Stimulated activated CD4-positive, alpha-beta T cell treated with anti-CD3 and anti-CD28 coated beads, Interleukin-12 subunit alpha, Interleukin-12 subunit beta, amount 100 ng/mL, for 48 hours (primary cell): ENCODE results near the gene B4GALT6.

Experiments
- DNase-seq, 3 donors: peaks; one replicate each; pipeline ENCODE4 v3.0.0-alpha.2; 2020; ENCODE audit warnings: low read depth in 2 of 3, low spot score in 1 of 3

The B4GALT6 gene

DNA sequence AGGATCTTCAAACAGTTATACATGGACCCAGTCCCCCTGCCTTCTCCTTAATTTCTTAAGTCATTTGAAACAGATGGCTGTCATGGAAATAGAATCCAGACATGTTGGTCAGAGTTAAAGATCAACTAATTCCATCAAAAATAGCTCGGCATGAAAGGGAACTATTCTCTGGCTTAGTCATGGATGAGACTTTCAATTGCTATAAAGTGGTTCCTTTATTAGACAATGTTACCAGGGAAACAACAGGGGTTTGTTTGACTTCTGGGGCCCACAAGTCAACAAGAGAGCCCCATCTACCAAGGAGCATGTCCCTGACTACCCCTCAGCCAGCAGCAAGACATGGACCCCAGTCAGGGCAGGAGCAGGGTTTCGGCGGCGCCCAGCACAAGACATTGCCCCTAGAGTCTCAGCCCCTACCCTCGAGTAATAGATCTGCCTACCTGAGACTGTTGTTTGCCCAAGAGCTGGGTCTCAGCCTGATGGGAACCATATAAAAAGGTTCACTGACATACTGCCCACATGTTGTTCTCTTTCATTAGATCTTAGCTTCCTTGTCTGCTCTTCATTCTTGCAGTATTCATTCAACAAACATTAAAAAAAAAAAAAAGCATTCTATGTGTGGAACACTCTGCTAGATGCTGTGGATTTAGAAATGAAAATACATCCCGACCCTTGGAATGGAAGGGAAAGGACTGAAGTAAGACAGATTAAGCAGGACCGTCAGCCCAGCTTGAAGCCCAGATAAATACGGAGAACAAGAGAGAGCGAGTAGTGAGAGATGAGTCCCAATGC lies 88.1 kb downstream of the B4GALT6 start:
- no peak for DNase-seq

DNA sequence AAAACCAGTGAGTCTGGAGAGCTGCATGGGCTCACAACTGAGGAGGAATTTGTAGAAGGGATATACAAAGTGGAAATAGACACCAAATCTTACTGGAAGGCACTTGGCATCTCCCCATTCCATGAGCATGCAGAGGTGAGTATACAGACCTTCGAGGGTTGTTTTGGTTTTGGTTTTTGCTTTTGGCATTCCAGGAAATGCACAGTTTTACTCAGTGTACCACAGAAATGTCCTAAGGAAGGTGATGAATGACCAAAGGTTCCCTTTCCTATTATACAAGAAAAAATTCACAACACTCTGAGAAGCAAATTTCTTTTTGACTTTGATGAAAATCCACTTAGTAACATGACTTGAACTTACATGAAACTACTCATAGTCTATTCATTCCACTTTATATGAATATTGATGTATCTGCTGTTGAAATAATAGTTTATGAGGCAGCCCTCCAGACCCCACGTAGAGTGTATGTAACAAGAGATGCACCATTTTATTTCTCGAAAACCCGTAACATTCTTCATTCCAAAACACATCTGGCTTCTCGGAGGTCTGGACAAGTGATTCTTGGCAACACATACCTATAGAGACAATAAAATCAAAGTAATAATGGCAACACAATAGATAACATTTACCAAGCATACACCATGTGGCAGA lies 89.1 kb downstream of the B4GALT6 start:
- no peak for DNase-seq

- DNase-seq, result no peak
Measured at GRCh38 chr18:31592506-31593157, 91.7 kb downstream of the B4GALT6 start.

GRCh38 chr18:31591628-31592027 lies 92.8 kb downstream of the B4GALT6 start, which contains the start of gene TTR:
TSS of gene TTR (plus strand) at chr18:31591877. CDS start at chr18:31591903, 26 bp downstream.
- DNase-seq, result no peak

DNA sequence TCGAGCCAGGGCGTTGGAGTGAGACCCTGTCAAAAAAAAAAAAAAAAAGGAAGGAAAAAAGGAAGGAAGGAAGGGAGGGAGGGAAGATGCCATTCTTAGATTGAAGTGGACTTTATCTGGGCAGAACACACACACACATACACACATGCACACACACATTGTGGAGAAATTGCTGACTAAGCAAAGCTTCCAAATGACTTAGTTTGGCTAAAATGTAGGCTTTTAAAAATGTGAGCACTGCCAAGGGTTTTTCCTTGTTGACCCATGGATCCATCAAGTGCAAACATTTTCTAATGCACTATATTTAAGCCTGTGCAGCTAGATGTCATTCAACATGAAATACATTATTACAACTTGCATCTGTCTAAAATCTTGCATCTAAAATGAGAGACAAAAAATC lies 93.3 kb downstream of the B4GALT6 start:
- no peak for DNase-seq

DNA sequence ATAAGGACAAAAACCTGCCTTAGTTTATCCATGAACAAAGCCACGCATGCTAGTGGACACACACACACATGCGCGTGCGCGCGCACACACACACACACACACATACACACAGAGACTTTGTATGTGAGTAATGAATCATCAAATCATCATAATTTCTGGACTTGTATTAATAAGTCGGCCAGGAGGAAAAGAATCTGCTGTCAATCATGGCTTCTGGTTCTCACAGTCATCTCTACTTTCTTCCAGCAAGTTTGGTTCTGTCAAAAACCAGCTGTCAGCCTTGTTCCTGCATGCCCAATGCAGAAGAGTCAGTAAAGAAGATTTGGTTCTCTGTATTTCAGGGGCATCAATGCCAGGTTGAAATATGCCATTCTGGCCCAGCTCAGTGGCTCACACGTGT lies 93.8 kb downstream of the B4GALT6 start:
- DNase-seq, result no peak

- DNase-seq, result no peak
Measured at GRCh38 chr18:31587529-31587928, 96.9 kb downstream of the B4GALT6 start.

DNA sequence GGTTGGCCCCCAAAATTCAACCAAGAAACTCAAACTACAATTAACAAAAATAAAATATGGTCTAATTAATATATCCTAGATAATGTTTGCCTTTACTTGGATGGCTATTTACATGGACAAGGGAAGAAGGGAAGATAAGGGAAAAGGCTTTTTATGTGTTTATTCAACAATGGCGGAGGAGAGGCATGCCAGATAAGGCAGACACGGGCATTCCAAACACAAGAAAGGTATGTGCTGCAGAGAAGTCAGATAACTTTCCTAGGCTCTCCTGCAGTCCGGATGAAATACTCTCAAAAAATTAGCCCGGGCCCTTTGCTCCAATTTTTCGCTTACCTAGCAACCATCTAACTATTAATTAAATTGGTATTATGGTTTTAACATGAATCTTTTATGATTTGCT lies 97.8 kb downstream of the B4GALT6 start:
- no peak for DNase-seq

DNA sequence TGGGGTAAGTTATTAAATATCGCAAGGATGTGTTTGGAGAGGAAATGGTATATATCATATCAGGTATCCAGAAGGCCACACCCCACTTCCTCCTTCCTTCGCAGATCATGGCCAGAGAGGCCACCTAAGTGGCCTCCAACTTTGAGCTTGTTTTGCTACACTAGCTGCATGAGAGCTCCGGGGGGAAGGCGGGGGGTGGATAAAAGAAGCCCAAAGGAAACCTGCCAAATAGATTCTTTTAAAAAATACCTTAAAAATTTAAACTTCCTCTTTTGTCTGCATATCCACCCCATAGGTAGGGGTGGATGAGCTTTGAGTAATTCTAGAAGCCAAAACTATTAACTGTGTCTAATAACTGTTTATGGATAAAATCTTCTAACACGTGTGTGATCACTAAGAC lies 98.4 kb downstream of the B4GALT6 start:
- no peak for DNase-seq

DNA sequence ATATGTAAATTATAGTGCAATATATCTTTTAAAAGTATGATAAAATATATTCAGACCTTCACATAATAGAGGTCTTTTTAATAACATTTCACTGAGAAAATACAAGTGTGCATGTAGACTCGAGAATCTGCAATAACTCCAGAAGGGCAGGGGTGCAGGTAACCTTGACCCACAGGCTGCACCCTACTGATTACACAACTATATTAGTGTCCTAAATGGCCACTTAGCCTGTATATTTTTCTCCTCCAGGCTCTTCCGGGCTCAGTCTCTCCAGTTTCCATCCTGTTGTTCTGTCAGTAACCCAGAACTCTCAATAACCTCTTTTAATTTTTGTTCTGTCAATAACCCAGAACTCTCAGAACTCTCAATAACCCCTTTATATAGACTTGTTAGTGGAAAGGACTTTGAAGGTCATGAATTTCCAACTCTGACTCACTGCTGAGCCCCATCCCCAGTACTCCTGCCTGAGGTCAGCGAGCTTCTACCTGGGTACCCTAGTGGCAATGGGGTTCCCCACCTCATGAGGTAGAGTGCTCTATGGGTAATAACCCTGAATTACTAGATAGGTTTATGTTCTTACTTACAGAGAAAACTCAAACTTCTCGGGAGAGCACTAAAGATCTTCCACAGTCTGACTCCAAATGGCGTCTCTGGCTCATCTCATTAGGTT lies 101.1 kb downstream of the B4GALT6 start:
- no peak for DNase-seq

DNA sequence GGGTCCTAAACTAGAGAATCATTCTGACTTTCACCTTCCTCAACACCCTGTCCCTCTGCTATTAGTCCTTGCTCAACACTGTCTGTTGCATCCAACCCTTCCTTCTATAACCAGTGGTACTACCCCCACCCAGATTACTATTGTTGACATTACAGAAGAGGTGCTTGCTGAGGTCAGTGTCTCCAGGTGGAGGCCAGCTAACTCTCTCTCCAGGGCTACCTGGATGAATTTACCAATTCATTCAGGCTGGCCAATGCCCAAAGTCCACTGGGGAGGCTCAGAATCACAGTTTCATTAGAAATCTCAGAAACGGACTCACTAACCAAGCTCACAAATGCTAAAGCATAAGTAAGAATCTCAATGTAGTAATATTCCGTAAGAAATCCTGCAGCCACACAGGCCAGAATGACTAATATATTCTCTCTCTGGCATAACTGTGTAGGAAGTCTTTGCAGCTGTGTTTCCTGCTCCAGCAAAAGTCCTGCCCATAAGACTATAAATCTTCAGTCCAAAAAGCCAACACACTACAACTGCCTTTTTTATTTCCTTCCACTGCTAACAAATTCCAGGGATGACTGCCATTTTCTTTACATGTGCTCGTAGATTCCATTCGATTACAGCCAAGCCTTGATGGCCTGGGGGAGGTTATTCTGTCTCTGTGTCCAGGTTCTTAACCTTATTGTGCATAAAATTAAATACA lies 102.7 kb downstream of the B4GALT6 start:
- DNase-seq, result no peak

- DNase-seq, result no peak
Measured at GRCh38 chr18:31579375-31579774, 105.0 kb downstream of the B4GALT6 start.

DNA sequence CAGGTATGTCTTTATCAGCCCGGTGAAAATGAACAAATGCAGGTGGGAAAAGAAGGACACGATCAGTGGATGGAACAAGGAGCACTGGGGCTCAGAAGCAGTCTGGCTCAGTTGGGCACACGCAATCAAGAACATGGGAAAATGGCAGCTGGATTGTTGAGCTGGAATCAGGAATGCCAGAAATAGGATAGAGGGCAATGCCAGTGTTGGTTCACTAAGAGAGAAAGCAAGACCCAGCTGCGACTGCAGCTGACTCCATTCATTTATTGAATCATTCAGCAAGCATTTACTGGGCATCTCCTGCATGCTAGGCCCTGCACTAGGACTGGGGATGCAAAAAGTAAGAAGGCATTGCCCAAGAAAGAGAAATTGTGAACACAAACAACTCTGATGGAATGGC lies 106.3 kb downstream of the B4GALT6 start:
- no peak for DNase-seq

DNA sequence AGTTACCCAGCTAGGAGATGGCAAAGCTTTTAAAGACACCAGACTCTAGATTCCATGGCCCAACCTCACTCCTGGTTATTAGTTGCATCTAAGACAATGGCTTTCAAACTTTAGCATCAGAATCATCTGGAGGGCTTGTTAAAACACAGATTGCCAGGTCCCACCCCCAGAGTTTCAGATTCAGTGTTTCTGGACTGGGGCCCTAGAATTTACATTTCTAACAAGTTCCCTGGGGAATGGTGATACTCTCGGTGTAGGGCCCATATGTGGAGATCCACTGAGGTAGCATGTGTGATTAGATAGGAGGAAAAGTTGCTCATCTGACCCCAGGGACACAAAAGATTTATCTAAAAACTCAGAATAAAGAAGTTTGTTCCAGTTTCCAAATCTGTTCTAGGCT lies 107.2 kb downstream of the B4GALT6 start:
- no peak for DNase-seq

- no peak for DNase-seq
Measured at GRCh38 chr18:31576670-31577069, 107.7 kb downstream of the B4GALT6 start.

DNA sequence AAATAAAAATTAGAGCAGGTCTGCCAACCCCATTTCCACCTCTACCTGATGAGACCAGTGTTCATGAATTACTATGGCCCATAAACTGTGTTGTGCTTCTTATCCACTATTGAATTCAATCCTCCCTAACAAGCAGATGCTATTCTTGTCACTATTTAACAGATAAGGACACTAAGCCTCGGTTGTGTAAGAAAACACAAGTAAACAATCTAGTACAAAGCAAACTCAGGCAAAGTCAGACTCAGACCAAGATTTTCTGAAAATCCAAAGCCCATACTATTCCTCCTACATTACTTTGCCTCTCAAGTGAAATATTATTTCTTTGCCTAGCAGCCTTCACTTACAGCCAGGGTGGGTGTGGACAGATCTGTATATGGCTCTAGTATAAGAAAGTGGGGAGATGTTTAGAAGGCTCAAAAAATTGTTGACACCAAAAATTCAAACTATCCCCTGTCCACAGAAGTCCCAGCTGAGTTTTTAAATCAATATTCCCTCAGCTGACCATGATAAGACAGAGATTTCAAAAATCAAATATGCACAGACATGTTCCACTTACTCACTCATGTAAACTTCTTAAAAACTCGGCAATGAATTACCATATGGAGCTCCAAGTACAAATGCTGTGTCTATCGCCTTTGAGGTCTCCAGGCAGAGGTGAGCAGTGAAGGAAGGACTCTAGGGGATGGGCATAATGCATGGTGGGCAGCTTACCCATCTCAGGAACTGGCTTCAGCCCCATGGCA lies 108.7 kb downstream of the B4GALT6 start:
- no peak for DNase-seq

DNA sequence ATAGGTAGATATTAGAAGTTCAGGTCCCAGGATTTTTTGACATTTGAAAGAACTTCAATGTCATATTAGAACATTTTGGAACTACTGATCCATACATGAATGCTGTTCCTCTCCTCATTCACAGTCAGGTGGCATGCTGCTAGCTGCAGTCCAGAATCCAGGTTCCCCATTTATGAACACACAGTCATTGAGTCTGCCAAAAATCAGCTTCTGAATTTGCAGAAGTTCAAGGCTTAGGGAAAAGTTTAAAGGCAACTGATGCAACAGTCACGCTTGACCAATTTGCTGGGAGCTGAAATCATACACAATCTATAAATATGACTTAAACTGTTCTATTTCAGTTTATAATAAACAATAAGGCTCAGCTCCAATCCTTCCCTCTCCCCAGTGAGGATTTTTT lies 110.0 kb downstream of the B4GALT6 start:
- no peak for DNase-seq
